HTERT RPE-1 (cell line): ENCODE measurements around the gene LBX1.

Experiments used
- in situ Hi-C: fragments of 300-500 bp; cut with MboI; formaldehyde crosslinking; loops from 4 replicates; pipeline ENCODE4 v1.14.3; 2020; ENCODE audit warnings: low sequenced_read_pairs

The LBX1 gene

GRCh38 chr10:101229266-101230182, at the start of gene LBX1:
LBX1 (minus strand) TSS chr10:101229463; CDS start chr10:101228815, 648 bp downstream.
- in situ Hi-C loops: no loop called here

- in situ Hi-C loops: no loop called here
These were observed 44.5 kb upstream of the LBX1 start for GRCh38 chr10:101273741-101274140.

- in situ Hi-C loops: no loop called here
These were observed 44.1 kb upstream of the LBX1 start for GRCh38 chr10:101273330-101273729.

- in situ Hi-C loops: no loop called here
These were observed 43.1 kb upstream of the LBX1 start for GRCh38 chr10:101272229-101272868.

- in situ Hi-C loops: no loop called here
These were observed 41.5 kb upstream of the LBX1 start for GRCh38 chr10:101270763-101271162.

GRCh38 chr10:101267776-101268175, 38.5 kb upstream of the LBX1 start:
- in situ Hi-C loops: no loop called here

- in situ Hi-C loops: no loop called here
These were observed 38.0 kb upstream of the LBX1 start for GRCh38 chr10:101267290-101267680.

- in situ Hi-C loops: no loop called here
These were observed 37.4 kb upstream of the LBX1 start for GRCh38 chr10:101266381-101267289.

- in situ Hi-C loops: no loop called here
These were observed 34.0 kb upstream of the LBX1 start for GRCh38 chr10:101263150-101263752.

- in situ Hi-C loops: no loop called here
These were observed 32.9 kb upstream of the LBX1 start for GRCh38 chr10:101262147-101262546.

- in situ Hi-C loops: no loop called here
These were observed 32.4 kb upstream of the LBX1 start for GRCh38 chr10:101261702-101262101.

GRCh38 chr10:101260764-101261481, 31.7 kb upstream of the LBX1 start:
- in situ Hi-C loops: no loop called here

- in situ Hi-C loops: no loop called here
These were observed 29.1 kb upstream of the LBX1 start for GRCh38 chr10:101258179-101258885.

- in situ Hi-C loops: no loop called here
These were observed 28.2 kb upstream of the LBX1 start for GRCh38 chr10:101257491-101257890.

- in situ Hi-C loops: no loop called here
These were observed 27.8 kb upstream of the LBX1 start for GRCh38 chr10:101257084-101257483.

GRCh38 chr10:101256387-101256786, 27.1 kb upstream of the LBX1 start:
- in situ Hi-C loops: no loop called here

GRCh38 chr10:101250136-101250535, 20.9 kb upstream of the LBX1 start:
- in situ Hi-C loops: no loop called here

- in situ Hi-C loops: no loop called here
These were observed 19.9 kb upstream of the LBX1 start for GRCh38 chr10:101249171-101249581.

GRCh38 chr10:101246639-101247038, 17.4 kb upstream of the LBX1 start:
- in situ Hi-C loops: no loop called here
